ENCODE data around the gene FSIP1. TPM values are rescaled to one million over a fixed set of nuclear protein-coding genes. Genes with fewer than 3 reads are reported as not detected.

FSIP1 gene
- total RNA-seq, 1 donor from 2014 or later: 0.54 TPM

- H3K27me3 Mint-ChIP-seq (ENCODE audit: unreplicated experiment): no peaks in the 10 kb centered on the region
- DNase-seq (ENCODE audit: extremely low spot score, unreplicated experiment): no peak
- H3K27ac Mint-ChIP-seq (ENCODE audit: unreplicated experiment): no peak overlapping the region
- H3K4me3 Mint-ChIP-seq (ENCODE audit: unreplicated experiment): no peak overlapping the region
- no peaks in the 10 kb centered on the region for H3K4me1 Mint-ChIP-seq (ENCODE audit: unreplicated experiment)
- no peaks in the 10 kb centered on the region for H3K36me3 Mint-ChIP-seq (ENCODE audit: unreplicated experiment)
- H3K9me3 Mint-ChIP-seq (ENCODE audit: unreplicated experiment): no peaks in the 10 kb centered on the region
- TF ChIP-seq CTCF (IDR thresholded peaks at IDR 0.05): no peak
These were observed 25.1 kb upstream of the FSIP1 start for GRCh38 chr15:39807791-39808190.

GRCh38 chr15:39804026-39804425 lies 21.4 kb upstream of the FSIP1 start:
- H3K27me3 Mint-ChIP-seq (ENCODE audit: unreplicated experiment): no peaks in the 10 kb centered on the region
- no peak for TF ChIP-seq CTCF (IDR thresholded peaks at IDR 0.05)
- H3K27ac Mint-ChIP-seq (ENCODE audit: unreplicated experiment): no peak overlapping the region
- H3K4me3 Mint-ChIP-seq (ENCODE audit: unreplicated experiment): no peak overlapping the region
- no peaks in the 10 kb centered on the region for H3K9me3 Mint-ChIP-seq (ENCODE audit: unreplicated experiment)
- no peak for DNase-seq (ENCODE audit: extremely low spot score, unreplicated experiment)
- H3K4me1 Mint-ChIP-seq (ENCODE audit: unreplicated experiment): no peaks in the 10 kb centered on the region
- H3K36me3 Mint-ChIP-seq (ENCODE audit: unreplicated experiment): peaks cover 12% of the 10 kb centered on the region

DNA sequence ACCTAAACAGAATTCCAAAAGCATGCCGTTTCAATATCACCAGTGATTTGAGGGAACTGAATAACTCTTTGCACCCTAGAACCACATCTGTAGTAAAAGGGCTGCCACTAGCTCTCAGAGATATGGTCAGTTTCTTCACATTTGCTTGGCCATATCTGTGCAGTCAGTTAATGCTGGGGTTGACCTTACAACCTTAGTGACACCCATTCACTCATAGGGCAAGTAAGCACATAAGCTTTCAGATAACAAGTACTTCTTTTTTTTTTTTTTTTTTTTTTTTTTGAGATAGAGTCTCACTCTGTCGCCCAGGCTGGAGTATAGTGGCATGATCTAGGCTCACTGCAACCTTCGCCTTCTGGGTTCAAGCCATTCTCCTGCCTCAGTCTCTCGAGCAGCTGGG lies 20.4 kb upstream of the FSIP1 start:
- Mint-ChIP-seq H3K36me3 (ENCODE audit: unreplicated experiment) (peaks cover 12% of the 10 kb centered on the region), H3K27me3 (ENCODE audit: unreplicated experiment) (no peaks in the 10 kb centered on the region), H3K9me3 (ENCODE audit: unreplicated experiment) (no peaks in the 10 kb centered on the region), H3K27ac (ENCODE audit: unreplicated experiment) (no peak overlapping the region), H3K4me3 (ENCODE audit: unreplicated experiment) (no peak overlapping the region), H3K4me1 (ENCODE audit: unreplicated experiment) (no peaks in the 10 kb centered on the region)
- DNase-seq (ENCODE audit: extremely low spot score, unreplicated experiment): no peak
- no peak for TF ChIP-seq CTCF (IDR thresholded peaks at IDR 0.05)

DNA sequence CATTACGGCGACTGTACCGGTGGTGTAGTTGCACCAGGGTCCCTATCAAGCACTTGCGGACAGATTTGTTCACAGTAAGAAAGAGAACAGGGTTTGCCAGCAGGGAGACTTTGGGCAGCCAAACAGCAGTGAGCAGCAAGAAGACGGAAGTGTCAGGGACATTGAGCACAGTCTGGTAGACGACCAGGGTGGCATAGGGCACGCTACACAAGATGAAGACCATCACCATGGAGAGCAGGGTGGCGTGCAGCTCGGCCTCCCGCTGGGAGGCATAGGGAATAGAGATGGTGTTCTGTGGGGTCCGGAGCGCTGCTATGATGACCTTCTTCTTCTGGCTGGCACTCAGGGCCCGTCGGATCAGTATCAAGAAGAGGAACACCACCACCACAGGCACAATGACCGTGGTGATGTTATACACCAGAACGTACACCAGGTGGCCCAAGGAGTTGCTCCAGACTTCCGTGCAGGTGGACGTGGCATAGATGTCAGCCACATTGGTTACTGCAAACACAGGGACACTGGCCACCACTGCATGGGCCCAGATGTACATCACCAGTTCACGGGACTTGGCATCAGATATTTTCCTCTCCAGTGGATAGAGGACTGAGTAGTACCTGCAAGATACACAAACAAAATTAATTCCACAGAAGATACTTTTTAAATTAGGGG lies 19.1 kb upstream of the FSIP1 start:
- H3K9me3 Mint-ChIP-seq (ENCODE audit: unreplicated experiment): no peaks in the 10 kb centered on the region
- no peaks in the 10 kb centered on the region for H3K4me1 Mint-ChIP-seq (ENCODE audit: unreplicated experiment)
- no peak overlapping the region for H3K4me3 Mint-ChIP-seq (ENCODE audit: unreplicated experiment)
- H3K27ac Mint-ChIP-seq (ENCODE audit: unreplicated experiment): no peak overlapping the region
- peaks cover 12% of the 10 kb centered on the region for H3K36me3 Mint-ChIP-seq (ENCODE audit: unreplicated experiment)
- no peaks in the 10 kb centered on the region for H3K27me3 Mint-ChIP-seq (ENCODE audit: unreplicated experiment)
- peak; percentile 47 for TF ChIP-seq CTCF (IDR thresholded peaks at IDR 0.05)
- DNase-seq (ENCODE audit: extremely low spot score, unreplicated experiment): no peak

GRCh38 chr15:39799552-39800011 lies 16.9 kb upstream of the FSIP1 start:
- Mint-ChIP-seq H3K9me3 (ENCODE audit: unreplicated experiment) (no peaks in the 10 kb centered on the region), H3K4me3 (ENCODE audit: unreplicated experiment) (no peak overlapping the region), H3K36me3 (ENCODE audit: unreplicated experiment) (peaks cover 14% of the 10 kb centered on the region), H3K27me3 (ENCODE audit: unreplicated experiment) (no peaks in the 10 kb centered on the region), H3K4me1 (ENCODE audit: unreplicated experiment) (no peaks in the 10 kb centered on the region), H3K27ac (ENCODE audit: unreplicated experiment) (no peak overlapping the region)
- no peak for DNase-seq (ENCODE audit: extremely low spot score, unreplicated experiment)
- no peak for TF ChIP-seq CTCF (IDR thresholded peaks at IDR 0.05)

All from osteocyte (in vitro differentiated cells).